HL-60 (cell line): ENCODE results near the gene MAB21L3.

Source experiments
- POLR2AphosphoS5 ChIP-seq: IDR thresholded peaks from 2 replicates; pipeline ENCODE4 v1.6.1; 2012; ENCODE audit warnings: low read depth
- SPI1 ChIP-seq: IDR thresholded peaks from 2 replicates; pipeline ENCODE4 v1.6.1; 2012; ENCODE audit warnings: low read depth, mild to moderate bottlenecking, borderline replicate concordance
- TF ChIP-seq, protein P1 (sequence below): IDR thresholded peaks from one replicate; pipeline ENCODE4 v1.5.1; 2011; ENCODE audit warnings: low read length, control low read depth, inconsistent platforms; ENCODE audit not compliant: insufficient read depth
- TF ChIP-seq, protein P2 (sequence below): IDR thresholded peaks from 2 replicates; pipeline ENCODE4 v1.6.1; 2012; ENCODE audit warnings: low read depth; ENCODE audit not compliant: insufficient replicate concordance

DNA sequence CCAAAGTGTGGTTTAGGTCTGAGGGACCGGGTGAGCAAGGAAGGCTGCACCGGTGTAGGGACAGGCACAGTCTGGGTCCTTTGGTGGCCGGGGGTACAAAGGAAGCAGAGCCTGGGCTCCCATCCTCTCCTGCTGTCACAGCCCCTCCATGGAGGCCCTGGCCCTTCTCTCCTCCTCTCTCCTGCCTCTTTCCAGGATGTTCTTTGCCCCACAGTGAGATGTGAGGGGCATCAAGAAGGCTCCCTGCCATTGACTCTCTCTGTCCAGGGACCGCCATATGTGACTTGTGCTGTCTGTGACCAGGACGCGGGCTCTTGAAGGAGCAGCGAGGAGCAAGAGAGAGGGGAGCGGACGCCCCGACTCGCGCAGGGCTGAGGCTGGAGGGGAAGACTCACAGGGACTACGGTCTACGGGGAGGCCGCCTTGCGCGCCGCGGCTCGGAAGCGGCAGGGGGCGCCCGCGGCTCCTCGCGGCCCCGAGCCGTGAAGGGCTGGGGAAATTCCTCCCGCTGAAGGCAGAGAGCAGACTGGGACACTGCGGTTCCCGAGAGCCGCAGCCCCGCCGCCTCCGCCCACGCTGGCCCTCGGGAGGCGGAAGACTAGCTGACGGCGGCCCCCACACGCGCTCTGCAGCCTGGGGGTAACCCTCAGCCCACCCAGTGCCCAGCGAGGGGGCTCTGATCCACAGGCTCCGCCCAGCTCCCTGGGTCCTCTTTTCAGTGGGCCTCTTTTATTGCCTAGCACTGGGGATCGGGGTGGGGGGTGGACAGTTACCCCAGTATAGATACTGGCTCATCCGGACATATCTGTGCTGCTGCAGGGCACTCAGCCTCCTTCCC, 40.8 kb downstream of the MAB21L3 start:
- TF ChIP-seq, protein P1, sequence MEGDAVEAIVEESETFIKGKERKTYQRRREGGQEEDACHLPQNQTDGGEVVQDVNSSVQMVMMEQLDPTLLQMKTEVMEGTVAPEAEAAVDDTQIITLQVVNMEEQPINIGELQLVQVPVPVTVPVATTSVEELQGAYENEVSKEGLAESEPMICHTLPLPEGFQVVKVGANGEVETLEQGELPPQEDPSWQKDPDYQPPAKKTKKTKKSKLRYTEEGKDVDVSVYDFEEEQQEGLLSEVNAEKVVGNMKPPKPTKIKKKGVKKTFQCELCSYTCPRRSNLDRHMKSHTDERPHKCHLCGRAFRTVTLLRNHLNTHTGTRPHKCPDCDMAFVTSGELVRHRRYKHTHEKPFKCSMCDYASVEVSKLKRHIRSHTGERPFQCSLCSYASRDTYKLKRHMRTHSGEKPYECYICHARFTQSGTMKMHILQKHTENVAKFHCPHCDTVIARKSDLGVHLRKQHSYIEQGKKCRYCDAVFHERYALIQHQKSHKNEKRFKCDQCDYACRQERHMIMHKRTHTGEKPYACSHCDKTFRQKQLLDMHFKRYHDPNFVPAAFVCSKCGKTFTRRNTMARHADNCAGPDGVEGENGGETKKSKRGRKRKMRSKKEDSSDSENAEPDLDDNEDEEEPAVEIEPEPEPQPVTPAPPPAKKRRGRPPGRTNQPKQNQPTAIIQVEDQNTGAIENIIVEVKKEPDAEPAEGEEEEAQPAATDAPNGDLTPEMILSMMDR, result peak; percentile 73
- TF ChIP-seq POLR2AphosphoS5 (no peak), SPI1 (no peak)
- TF ChIP-seq, protein P2, sequence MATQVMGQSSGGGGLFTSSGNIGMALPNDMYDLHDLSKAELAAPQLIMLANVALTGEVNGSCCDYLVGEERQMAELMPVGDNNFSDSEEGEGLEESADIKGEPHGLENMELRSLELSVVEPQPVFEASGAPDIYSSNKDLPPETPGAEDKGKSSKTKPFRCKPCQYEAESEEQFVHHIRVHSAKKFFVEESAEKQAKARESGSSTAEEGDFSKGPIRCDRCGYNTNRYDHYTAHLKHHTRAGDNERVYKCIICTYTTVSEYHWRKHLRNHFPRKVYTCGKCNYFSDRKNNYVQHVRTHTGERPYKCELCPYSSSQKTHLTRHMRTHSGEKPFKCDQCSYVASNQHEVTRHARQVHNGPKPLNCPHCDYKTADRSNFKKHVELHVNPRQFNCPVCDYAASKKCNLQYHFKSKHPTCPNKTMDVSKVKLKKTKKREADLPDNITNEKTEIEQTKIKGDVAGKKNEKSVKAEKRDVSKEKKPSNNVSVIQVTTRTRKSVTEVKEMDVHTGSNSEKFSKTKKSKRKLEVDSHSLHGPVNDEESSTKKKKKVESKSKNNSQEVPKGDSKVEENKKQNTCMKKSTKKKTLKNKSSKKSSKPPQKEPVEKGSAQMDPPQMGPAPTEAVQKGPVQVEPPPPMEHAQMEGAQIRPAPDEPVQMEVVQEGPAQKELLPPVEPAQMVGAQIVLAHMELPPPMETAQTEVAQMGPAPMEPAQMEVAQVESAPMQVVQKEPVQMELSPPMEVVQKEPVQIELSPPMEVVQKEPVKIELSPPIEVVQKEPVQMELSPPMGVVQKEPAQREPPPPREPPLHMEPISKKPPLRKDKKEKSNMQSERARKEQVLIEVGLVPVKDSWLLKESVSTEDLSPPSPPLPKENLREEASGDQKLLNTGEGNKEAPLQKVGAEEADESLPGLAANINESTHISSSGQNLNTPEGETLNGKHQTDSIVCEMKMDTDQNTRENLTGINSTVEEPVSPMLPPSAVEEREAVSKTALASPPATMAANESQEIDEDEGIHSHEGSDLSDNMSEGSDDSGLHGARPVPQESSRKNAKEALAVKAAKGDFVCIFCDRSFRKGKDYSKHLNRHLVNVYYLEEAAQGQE, result no peak
